ENCODE measurements around the gene FREY1.

The FREY1 gene

DNA sequence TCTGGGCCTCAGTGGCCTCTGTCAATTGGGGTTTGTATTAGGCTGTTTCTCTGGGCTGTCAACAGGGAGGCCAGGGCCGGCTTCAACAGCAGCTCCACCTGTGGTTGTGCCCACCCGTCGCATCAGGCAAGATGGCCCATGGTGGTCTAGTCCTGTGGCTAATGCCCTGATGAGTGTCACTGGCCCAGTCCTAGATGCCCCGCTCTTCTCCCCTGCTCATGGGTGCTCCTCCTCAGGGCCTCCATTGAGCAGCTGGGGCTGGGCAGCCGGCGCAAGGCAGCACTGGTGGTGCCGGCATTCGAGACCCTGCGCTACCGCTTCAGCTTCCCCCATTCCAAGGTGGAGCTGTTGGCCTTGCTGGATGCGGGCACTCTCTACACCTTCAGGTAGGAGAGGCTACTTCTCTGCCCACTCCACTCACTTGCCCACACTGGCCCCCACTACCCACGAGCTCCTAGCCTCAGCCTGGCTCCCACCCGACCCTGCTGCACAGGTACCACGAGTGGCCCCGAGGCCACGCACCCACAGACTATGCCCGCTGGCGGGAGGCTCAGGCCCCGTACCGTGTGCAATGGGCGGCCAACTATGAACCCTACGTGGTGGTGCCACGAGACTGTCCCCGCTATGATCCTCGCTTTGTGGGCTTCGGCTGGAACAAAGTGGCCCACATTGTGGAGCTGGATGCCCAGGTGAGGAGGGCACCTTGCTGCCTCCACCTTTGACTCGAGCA lies 20.8 kb upstream of the FREY1 start:
- no peak for DNase-seq

DNA sequence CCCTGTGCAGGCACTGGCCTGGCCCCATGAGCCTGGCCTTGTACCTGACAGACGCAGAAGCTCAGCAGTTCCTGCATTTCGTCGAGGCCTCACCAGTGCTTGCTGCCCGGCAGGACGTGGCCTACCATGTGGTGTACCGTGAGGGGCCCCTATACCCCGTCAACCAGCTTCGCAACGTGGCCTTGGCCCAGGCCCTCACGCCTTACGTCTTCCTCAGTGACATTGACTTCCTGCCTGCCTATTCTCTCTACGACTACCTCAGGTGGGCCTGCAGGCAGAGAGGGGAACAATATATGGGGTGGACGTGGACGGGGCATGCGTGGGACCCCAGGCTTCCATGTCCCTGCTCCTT lies 20.2 kb upstream of the FREY1 start:
- no peak for DNase-seq

DNA sequence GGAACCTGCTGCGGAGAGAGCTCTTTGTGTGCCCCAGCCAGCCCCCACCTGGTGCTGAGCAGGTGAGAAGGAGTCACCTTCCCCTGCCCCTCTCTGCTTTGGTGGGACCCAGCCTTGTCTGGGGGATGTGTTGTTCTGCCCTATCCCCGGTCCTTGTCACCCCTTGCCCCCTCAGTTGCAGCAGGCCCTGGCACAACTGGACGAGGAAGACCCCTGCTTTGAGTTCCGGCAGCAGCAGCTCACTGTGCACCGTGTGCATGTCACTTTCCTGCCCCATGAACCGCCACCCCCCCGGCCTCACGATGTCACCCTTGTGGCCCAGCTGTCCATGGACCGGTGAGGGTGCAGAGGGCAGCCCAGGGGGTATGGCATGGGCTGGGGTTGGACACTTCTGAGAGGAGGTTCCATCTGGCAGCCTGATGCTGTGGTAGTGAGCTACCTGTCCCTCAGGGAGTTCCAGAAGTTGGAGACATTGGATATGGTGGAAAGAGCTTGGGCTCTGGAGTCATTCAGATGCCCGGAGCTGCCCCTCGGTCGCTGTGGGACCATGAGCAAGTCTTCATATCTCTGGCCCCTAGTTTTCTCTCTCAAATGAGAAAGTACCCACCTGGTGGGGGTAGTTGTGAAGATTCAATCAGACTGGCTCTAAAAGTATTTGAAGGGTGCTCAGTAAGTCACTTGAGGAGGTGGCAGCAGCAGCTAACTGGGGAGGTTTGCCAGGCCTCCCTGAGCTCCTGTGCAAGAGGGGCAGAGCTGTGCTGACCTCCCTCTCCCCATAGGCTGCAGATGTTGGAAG lies 19.7 kb upstream of the FREY1 start:
- no peak for DNase-seq

DNA sequence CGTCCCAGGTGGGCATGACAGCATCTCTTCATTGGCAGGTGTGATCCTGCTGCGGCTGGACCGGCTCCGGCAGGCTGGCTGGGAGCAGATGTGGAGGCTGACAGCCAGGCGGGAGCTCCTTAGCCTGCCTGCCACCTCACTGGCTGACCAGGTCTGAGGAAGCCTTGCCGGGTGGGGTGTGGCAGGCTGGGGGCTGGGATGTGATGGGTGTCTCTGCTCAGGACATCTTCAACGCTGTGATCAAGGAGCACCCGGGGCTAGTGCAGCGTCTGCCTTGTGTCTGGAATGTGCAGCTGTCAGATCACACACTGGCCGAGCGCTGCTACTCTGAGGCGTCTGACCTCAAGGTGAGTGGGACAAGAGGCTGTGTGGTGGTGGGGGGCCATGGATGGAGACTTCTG lies 18.9 kb upstream of the FREY1 start:
- no peak for DNase-seq

DNA sequence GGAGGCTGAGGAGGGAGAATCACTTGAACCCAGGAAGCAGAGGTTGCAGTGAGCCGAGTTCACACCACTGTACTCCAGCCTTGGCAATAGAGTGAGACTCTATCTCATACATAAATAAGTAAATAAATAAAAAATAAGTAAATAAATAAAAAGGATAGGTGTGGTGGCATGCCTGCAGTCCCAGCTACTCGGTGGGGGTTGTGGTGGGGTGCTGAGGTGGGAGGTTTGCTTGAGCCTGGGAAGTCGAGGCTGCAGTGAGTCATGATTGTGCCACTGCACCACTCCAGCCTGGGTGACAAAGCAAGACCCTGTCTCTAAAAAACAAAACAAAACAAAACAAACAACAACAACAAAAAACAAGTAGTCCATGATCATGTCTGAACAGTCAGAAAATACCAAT lies 18.5 kb upstream of the FREY1 start:
- DNase-seq = no peak

DNA sequence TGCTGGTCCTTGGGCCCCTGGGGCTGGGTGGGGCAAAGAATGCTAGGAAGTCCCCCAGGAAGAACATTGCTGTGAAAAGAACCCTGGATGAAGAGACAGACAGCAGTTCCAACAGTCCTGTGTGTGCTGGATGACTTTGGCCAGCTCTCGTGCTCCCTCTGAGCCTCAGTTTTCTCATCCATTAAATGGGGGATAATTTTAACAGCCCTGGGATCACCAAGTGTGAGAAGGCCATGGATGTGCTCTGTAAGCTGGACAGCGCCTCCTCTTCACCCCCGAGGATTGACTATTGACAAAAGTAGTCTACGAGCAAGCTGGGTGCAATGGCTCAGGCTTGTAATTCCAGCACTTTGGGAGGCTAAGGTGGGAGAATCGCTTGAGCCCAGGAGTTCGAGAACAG lies 17.9 kb upstream of the FREY1 start:
- no peak for DNase-seq

DNA sequence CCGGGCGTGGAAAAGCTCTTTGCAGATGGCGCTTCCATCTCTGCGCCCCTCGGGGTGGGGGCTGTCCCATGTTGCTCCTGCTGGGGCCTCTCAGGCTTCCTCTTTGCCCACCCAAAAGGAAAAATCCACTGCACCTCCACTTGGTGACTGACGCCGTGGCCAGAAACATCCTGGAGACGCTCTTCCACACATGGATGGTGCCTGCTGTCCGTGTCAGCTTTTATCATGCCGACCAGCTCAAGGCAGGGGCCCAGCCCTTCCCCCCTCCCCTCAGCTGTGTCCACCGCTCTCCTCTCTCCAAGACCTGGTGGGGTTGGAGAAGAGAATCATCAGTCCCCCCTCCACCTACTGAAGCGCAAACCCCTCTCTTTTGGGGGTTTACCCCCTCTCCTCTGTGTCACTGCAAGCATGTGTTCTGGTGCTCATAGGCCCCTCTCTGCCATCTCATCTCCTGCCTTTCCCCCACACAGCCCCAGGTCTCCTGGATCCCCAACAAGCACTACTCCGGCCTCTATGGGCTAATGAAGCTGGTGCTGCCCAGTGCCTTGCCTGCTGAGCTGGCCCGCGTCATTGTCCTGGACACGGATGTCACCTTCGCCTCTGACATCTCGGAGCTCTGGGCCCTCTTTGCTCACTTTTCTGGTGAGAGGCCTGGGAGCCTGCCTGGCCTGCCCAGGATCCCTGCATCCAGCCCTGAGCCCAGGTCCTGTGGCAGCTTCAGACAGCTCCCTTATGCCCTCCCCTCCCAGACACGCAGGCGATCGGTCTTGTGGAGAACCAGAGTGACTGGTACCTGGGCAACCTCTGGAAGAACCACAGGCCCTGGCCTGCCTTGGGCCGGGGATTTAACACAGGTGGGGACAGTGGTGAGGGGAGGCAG lies 17.2 kb upstream of the FREY1 start:
- DNase-seq = no peak

DNA sequence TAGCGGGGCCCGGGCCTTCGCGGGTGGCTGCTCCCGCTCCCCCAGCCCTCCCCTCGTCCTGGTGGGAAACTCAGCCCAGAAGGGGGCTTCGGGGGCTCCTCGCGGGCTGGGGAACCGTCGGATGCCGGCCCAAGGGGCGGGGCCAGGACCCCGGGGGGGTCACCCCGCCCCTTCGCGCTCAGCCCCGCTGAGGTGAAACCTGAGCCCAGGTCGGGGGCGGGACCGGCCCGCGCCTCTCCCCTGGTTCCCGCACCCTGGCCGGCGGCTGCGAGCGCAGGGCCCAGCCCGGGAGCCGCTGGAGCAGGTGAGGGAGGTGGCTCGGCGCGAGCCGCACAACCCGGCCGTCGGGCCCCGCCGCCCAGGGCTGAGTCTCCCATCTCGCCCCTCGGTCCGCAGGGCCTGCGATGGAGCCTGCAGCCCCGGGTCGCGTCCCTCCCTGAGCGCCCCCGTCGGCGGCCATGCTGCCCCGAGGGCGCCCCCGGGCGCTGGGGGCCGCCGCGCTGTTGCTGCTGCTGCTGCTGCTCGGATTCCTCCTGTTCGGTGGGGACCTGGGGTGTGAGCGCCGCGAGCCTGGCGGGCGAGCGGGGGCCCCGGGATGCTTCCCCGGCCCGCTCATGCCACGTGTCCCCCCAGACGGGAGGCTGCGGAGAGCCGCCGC lies 15.5 kb upstream of the FREY1 start, which contains the start of gene LARGE2:
LARGE2 (plus strand) TSS at position 232 of the 658 bp plus-strand sequence; CDS start at position 459, 227 bp downstream.
- peak; percentile 41 for DNase-seq

DNA sequence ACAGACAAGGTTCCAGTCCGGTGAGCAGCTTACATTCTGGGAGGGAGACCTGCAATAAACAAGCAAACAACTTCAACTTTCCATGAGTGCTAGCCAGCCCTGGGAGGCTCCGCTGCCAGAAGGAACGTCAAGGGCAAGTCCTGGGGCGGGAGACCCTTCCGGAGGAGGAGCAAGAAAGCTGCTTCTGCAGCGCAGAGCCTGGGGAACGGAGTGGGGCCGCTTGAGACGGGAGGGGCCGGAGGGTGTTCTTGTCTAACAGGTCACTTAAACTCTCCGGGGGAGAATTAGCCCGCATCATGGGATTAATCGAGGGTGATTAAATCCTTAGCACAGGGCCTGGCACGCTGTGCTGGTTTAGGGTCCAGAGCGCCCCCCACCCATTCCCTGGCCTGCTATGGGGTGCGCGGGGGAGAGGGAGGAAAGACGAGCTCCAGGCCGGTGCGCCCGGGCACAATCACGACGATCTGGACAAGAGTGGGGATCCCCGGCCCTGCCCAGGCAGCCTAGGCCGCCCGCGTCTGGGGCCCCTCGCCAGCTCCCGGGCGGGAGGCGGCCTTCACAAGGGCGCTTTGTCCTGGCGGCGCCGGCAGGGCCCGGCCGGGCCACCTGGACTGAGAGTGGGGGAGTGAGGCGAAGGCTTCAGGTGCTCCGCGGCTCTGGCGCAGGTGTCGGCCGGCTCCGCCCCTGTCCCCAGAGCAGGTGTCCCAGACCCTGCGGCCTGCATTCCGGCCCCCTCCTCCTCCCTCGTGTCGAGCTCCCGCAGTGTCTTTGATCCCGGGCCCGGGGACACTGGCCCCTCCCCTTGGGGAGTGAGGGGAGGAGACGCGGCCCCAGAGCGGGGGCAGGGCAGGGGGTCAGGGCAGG lies 14.7 kb upstream of the FREY1 start:
- peak; percentile 25 for DNase-seq

DNA sequence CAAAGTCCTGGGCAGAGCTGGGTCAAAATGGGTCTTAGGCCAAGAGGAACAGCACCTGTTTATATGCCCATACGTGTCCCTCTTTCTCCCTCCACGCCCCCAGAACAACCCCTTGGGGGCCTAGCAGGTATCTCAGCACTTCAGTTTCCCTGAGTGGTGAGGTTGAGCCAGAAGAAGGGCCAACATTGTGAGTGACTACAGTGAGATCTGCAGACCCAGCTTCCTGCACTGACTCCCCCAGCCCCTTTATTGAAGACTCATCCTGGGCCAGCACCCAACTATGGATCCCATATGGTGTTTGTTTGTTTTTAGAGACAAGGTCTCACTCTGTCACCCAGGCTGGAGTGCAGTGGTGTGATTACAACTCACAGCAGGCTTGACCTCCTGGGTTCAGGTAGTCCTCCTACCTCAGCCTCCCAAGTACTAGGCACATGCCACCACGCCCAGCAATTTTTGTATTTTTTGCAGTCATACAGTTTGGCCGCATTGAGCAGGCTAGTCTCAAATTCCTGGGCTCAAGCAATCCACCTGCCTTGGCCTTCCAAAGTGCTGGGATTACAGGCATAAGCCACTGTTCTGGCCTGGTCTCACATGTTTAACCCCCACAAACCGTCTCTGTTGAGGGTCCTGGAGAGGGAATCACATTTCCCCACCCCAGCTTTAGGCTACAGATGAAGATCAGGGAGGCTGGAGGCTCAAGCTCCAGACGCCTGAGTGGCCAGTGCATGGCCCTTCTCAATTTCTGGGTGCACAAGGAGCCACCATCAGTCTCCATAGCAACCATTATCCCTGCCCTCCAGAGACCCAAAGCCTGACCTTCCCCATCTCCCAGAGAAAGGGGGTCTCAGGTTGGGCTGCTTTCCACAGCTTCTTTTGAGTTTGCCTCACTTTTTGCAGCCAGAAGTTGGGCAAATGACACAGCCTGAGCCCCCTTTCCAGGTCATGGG lies 13.7 kb upstream of the FREY1 start:
- DNase-seq = peak; percentile 13

DNA sequence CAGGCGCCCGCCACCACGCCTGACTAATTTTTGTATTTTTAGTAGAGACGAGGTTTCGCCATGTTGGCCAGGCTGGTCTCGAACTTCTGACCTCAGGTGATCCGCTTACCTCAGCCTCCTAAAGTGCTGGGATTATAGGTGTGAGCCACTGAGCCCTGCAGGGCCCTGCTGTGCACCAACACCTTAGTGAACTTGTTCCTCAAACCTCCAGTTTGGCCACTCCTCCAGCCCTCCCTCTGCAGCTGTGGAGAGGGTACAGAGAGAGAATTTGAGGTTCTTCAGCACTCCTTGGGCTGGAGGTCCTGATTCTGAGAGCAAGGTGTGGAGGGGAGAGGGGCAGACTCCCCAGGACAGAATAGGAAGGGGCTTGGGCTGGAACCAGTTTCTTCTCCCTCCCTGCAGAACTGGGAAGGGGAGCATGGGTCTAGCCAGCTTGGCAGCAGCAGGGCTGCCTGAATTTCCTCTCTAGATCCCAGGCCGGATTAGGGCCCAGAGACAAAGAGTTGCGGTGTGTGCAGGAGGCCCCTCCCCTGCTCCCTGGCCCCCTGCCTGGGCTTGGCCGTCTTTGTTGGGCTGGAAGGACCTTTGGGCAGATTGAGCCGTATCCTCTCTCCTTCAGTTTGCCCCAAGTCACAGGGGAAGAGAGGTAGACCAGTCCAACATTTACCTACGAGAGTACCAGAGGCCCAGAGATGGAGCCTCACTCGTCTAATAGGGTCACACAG lies 12.9 kb upstream of the FREY1 start:
- peak; percentile 12 for DNase-seq

DNA sequence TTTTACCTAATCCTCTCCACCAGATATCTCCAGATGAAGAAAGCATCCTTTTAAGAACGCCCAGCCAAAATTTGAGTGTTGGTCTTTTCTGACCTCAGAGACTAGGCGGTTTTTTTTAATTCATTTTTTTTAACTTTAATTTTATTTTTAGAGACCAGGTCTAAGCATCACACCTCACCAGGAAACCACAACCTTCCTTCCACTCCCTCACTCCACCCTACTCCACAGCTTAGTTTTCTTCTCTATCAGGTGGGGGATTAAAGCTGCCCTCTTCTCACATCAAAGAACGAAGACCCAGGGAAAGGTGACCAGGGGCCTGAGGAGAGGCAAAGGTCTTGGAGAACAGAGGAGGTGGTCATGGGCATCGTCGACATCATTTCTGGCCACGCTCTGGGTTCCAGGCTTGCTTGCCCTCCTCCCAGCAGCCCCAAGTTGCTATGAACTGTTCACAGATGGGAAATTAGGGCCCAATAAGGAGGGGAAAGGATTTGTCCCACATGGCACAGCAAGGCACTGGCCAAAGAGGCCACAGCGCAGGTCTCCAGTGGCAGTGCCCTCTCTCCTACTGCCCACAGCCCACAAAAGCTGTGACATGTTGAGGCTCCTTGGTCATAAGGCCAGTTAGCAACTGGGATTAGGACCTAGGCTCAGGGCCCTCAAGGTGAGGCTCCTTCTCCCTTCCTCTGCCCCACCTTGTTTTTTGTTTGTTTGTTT lies 12.0 kb upstream of the FREY1 start:
- DNase-seq = peak; percentile 7

DNA sequence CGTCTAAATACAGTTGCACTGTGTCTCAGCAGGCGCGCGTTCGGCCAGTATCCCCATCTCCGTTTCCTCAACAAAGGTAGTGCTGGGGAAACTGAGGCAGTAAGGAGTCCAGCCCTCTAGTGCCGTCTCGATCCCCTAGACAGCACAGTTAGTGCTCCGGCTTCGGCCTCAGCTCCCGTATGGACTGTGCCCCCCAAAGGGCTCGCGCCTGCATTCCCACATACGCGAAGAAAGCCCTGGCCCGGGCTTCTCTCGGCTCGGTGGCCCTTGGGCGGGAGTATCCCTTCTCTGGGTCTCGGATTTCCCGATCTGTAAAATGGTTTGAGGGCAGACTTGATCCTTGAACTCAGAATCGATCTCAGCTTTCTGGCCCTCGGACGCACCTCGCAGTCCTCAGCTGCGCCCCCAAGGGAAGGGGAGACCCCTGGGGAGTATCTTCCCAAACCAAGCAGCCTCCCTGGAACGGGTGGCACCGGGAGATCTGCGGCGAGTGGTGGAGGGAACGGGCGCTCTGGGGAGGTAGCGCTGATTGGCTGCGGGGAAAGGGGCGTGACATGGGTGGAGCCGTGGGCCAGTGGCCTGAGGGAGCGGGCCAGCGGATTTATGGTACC lies 11.4 kb upstream of the FREY1 start:
- peak; percentile 48 for DNase-seq

DNA sequence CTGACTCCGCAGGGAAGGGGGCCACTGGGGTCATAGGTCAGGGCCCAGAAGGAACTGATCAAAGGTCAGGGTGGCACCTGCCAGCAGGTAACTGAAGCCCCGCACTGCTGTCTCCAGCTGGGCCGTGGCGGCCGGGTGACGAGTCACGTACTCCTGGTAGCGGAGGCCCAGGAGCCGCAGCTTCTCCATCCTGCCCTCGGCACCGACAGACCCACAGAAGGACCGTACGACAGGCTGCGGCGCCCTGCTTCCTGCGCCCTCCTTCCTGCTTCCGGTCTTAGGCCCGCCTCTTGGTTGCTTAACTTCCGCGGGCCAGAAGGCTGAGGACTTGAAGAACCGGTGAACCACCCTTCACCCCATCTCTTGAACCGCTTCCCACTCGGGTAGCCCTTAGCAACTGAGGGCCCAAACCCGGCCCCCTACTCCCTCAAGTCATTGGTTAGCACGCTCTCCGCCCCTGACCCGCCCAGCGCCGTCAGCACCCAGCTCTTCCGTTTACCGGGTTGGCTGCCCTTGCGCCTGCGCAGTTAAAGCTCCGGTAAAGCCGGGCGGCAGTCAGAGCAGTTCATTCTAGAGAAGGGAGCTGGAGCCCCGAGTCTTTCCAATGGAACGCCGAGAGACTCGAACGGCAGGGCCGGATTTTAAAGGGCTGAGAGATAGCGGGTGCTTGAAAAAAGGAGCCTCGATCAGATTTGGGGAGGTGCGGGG lies 10.7 kb upstream of the FREY1 start, which contains the start of gene PEX16:
PEX16 (minus strand) TSS at position 255 of the 708 bp plus-strand sequence; CDS start at position 189, 66 bp downstream.
- peak; percentile 88 for DNase-seq

DNA sequence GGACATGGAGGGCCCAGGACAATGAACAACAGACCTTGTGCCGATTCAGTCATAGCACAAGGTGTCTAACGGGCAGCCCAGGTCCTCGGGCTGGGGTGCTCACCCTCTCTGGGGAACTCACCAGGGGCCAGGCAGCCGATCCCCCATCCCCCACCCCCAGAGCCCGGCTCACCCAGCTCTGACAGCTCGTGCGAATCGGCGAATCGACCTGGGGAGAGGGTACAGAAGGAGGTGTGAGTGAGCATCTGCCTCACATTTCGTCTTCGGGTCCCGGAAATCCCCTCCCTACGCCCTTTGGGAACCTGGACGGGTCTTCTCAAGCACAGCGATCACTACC lies 10.2 kb upstream of the FREY1 start:
- DNase-seq = no peak

DNA sequence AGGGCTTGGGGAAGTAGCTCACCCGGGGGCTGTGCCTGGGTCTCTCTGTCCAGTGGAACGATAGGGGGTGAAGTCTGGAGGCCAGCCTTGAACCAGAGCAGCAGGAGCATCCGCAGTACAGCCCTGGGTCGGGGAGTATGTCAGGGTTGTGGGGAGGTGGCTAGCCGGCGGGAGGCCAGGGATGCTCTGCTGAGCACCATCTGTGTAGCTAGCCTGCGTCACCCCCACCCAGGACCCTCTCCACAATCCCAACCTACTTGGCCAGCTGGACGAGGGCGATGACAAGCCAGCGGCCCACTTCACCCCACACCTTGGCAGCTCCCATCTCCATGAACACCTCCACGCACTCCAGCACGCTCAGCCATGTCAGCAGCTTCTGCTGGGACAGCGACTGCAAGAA lies 8.4 kb upstream of the FREY1 start:
- DNase-seq = no peak

DNA sequence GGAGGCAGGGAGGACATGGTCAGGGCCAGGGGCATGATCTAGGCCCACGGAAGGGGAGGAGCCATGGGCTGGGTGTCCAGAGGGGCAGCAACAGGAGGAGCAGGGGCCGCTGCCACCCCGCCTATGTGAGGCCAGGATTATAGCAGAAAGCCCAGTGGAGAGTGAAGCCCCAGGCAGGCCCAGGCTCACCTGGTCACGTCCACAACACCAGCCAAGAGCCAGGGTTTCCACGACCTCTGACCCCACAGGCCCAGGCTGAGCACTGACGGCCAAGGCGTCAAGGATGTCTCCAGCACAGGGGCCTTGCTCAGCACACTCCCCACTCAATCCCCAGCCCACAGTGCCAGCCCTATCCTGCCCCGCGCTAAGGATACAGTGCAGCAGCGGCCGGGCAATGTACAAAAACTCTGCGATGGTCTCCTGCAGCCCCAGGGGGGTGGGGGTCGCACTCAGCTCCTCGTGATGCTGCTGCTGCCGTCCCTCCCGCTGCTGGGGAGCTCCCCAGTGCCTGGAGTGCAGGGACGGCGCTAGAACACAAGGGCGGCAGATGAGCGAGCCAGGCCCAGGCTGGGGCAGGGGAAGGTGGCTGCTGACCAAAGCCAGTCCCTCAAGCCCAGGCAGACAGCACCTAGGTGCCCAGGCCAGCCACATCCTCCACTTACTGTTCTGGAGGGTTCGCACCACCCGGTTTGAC lies 7.0 kb upstream of the FREY1 start:
- no peak for DNase-seq

Data from activated CD8-positive, alpha-beta memory T cell treated with anti-CD3 and anti-CD28 coated beads, Interleukin-2, amount 50 U/mL, for 4 hours (primary cell).